Peyer's patch (tissue), 4 donors: Measurements from ENCODE around the gene REEP6.

Source experiments
- CTCF ChIP-seq, 6 experiments: fragments of 450-650 bp in 4 of 6; fragments of 200-600 bp in 2 of 6; sonication (generic) in 1 of 6; IDR thresholded peaks; one replicate each; pipeline ENCODE4 v1.5.1; 2017 to 2019; ENCODE audit warnings: antibody characterized with exemption in 6 of 6, mild to moderate bottlenecking in 3 of 6, moderate library complexity in 1 of 6
- POLR2A ChIP-seq, 2 donors: fragments of 450-650 bp; IDR thresholded peaks; one replicate each; pipeline ENCODE4 v1.5.1; 2017; ENCODE audit warnings: antibody characterized with exemption in 2 of 2, mild to moderate bottlenecking in 2 of 2, moderate library complexity in 2 of 2

- TF ChIP-seq POLR2A (IDR thresholded peaks at IDR 0.05) (no peak), CTCF (IDR thresholded peaks at IDR 0.05) (no peak)
Observed at GRCh38 chr19:1447504-1447903, 43.5 kb upstream of the REEP6 start.
